Gastrocnemius medialis (tissue), 4 donors: ENCODE results near the gene CHI3L1. TPM values are rescaled to one million over a fixed set of nuclear protein-coding genes. Genes with fewer than 3 reads are reported as not detected.

ENCODE experiments used
- ATAC-seq, 2 donors: fragments of 150-250 bp; one replicate each; pipeline ENCODE4 v1.9.1; 2016
- DNase-seq, 2 donors: peaks; one replicate each; pipeline ENCODE4 v3.0.0-alpha.2; 2019
- H3K27ac ChIP-seq, 4 donors: fragments of 200-600 bp; sonication (generic); 1 replicate in 1 of 4; 2 replicates in 3 of 4; pipeline ENCODE4 v1.5.1; 2016 to 2018; ENCODE audit warnings: mild to moderate bottlenecking in 2 of 4, moderate library complexity in 1 of 4
- H3K27me3 ChIP-seq, 3 donors: fragments of 200-600 bp; sonication (generic) in 2 of 3; 1 replicate in 1 of 3; 2 replicates in 2 of 3; pipeline versions ENCODE4 v1.5.1 to v1.6.0; 2016 to 2019; ENCODE audit warnings: mild to moderate bottlenecking in 1 of 3, moderate library complexity in 1 of 3
- H3K36me3 ChIP-seq, 2 donors: fragments of 200-600 bp; sonication (generic) in 1 of 2; one replicate each; pipeline ENCODE4 v1.5.1; 2017 to 2018
- H3K4me1 ChIP-seq, 2 donors: fragments of 200-600 bp; sonication (generic) in 1 of 2; one replicate each; pipeline ENCODE4 v1.5.1; 2016 to 2017; ENCODE audit warnings: mild to moderate bottlenecking in 2 of 2
- H3K4me3 ChIP-seq, 4 donors: fragments of 200-600 bp; sonication (generic) in 3 of 4; 1 replicate in 1 of 4; 2 replicates in 3 of 4; pipeline ENCODE4 v1.5.1; 2016 to 2019; ENCODE audit warnings: mild to moderate bottlenecking in 2 of 4
- H3K9me3 ChIP-seq, 3 donors: fragments of 200-600 bp; sonication (generic) in 2 of 3; 1 replicate in 1 of 3; 2 replicates in 2 of 3; pipeline ENCODE4 v1.5.1; 2016 to 2019
- POLR2A ChIP-seq, 2 donors: fragments of 450-650 bp; IDR thresholded peaks; one replicate each; pipeline ENCODE4 v1.6.1; 2017; ENCODE audit warnings: antibody characterized with exemption in 2 of 2, mild to moderate bottlenecking in 2 of 2, moderate library complexity in 2 of 2
- in situ Hi-C, 4 donors: fragments of 200-750 bp; cut with MboI; loops; one replicate each; pipeline versions ENCODE4 v1.15.0 to v1.8.0; 2017; ENCODE audit warnings: low sequenced_read_pairs in 4 of 4
- intact Hi-C: fragments of 100-400 bp; cut with DNase I; formaldehyde crosslinking; loops from one replicate; pipeline ENCODE4 v1.15.1; 2023; ENCODE audit warnings: low total_unique reads
- total RNA-seq, 4 donors: library from RNA; depleted of rRNA; stranded (reverse); fragments of >200 nt; gene quantifications; one replicate each; pipeline versions ENCODE4 v1.1.0 to v1.2.3, GENCODE V29; 2016
- TF ChIP-seq, protein P1 (sequence below), 5 experiments: fragments of 450-650 bp in 3 of 5; fragments of 200-600 bp in 2 of 5; sonication (generic) in 2 of 5; IDR thresholded peaks in 4 of 5; conservative IDR thresholded peaks in 1 of 5; 1 replicate in 4 of 5; 2 replicates in 1 of 5; pipeline ENCODE4 v1.5.1; 2016 to 2019; ENCODE audit warnings: antibody characterized with exemption in 5 of 5, mild to moderate bottlenecking in 3 of 5, moderate library complexity in 3 of 5

Gene CHI3L1
- total RNA-seq, 4 donors from 2014 or later: 4.0 to 19.7 (median 9.9) TPM

DNA sequence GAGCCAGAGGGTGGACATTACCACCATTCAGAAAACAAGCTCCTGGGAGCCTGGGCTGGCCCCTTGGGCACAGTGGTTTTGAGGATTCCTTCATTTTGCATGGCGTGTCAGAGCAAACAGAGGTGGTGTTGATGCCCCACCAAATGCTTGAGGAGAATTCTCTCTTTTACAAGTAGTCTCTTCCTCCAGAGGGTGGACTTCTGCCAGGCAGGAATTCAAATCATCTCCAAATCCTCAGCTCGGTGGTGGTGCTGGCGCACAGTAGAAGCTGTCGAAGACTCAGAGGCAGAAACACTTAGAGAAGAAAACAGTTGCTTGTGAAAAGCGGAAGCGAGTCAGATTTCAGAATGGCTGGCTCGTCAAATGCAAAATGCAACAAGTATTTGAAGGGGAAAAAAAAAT is 3.4 kb upstream of the CHI3L1 start:
- in situ Hi-C loops (no loop called here), intact Hi-C loops (no loop called here)
- Histone ChIP-seq H3K27ac (no peak overlapping the region), H3K27me3 (no peaks in the 10 kb centered on the region), H3K36me3 (no peaks in the 10 kb centered on the region), H3K4me1 (peaks cover 8 to 12% of the 10 kb centered on the region in 2 donors), H3K4me3 (no peak overlapping the region), H3K9me3 (no peaks in the 10 kb centered on the region)
- TF ChIP-seq POLR2A (IDR thresholded peaks at IDR 0.05): no peak
- TF ChIP-seq, protein P1, sequence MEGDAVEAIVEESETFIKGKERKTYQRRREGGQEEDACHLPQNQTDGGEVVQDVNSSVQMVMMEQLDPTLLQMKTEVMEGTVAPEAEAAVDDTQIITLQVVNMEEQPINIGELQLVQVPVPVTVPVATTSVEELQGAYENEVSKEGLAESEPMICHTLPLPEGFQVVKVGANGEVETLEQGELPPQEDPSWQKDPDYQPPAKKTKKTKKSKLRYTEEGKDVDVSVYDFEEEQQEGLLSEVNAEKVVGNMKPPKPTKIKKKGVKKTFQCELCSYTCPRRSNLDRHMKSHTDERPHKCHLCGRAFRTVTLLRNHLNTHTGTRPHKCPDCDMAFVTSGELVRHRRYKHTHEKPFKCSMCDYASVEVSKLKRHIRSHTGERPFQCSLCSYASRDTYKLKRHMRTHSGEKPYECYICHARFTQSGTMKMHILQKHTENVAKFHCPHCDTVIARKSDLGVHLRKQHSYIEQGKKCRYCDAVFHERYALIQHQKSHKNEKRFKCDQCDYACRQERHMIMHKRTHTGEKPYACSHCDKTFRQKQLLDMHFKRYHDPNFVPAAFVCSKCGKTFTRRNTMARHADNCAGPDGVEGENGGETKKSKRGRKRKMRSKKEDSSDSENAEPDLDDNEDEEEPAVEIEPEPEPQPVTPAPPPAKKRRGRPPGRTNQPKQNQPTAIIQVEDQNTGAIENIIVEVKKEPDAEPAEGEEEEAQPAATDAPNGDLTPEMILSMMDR (IDR thresholded peaks at IDR 0.05 in 4 of 5, conservative IDR thresholded peaks at IDR 0.05 in 1 of 5): no peak
- DNase-seq (no peak), ATAC-seq (no peak)

DNA sequence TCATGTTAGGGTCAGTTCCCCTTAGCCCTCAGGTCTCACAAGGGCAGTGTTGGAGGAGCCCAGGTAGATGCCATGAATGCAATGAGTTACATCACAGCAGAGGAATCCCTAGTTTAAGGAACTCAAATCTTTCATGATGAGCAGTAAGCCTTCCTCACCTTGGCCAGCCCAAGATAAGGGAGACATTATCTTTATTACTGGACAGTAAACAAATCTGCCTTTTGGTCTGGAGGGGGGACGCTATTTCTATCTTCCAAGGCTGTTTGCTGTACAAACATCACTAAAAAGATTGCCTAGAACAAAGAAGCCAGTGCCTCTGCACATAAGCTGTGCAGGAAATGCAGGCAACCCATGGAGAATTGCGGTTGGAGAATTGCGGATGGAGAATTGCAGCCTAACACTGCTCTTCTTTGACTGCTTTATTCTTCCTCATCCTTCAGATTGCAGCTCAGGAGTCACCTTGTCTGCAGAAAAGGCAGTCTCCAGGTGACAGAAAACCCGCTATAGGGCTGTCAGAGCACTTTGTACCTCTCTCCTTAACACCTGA is 2.3 kb upstream of the CHI3L1 start:
- intact Hi-C loops: no loop called here
- Histone ChIP-seq H3K27ac (no peak overlapping the region), H3K9me3 (no peaks in the 10 kb centered on the region), H3K36me3 (no peaks in the 10 kb centered on the region), H3K4me1 (peaks cover 8 to 12% of the 10 kb centered on the region in 2 donors), H3K27me3 (no peaks in the 10 kb centered on the region), H3K4me3 (no peak overlapping the region)
- in situ Hi-C loops: no loop called here
- no peak for DNase-seq
- TF ChIP-seq, protein P1 (IDR thresholded peaks at IDR 0.05 in 4 of 5, conservative IDR thresholded peaks at IDR 0.05 in 1 of 5): no peak
- no peak for TF ChIP-seq POLR2A (IDR thresholded peaks at IDR 0.05)
- no peak for ATAC-seq

DNA sequence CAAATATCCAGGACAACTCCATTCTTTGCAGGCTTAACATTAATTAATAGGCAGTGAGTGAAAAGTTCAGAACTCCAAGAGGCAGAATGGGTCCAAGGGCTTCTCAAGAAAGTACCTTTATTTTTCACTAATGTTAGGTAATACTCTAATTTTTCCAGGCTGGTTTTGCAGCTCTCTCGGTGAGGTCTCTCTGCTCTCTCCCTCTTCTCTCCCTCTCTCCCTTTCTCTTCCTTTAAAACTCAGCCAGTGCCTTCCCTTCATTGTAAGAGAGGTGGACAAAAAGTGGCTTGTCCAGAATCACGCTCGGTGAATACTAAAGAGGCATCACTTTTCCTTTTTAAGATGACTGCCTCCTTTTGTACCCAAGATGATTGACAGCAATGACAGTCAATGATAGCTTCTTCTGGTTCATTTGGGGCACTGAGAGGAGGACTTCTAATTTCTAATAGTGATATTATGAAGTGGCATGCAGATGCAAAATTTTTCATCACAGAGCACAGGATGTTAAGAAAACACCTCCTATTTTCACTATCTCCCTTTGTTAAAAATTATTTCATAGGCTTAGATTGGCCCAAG is 1.3 kb upstream of the CHI3L1 start:
- Histone ChIP-seq H3K4me3 (no peak overlapping the region), H3K27ac (no peak overlapping the region), H3K36me3 (no peaks in the 10 kb centered on the region), H3K27me3 (no peaks in the 10 kb centered on the region), H3K4me1 (peaks cover 8 to 12% of the 10 kb centered on the region in 2 donors), H3K9me3 (no peaks in the 10 kb centered on the region)
- no peak for ATAC-seq
- no peak for DNase-seq
- in situ Hi-C loops: no loop called here
- intact Hi-C loops: no loop called here
- no peak for TF ChIP-seq POLR2A (IDR thresholded peaks at IDR 0.05)
- TF ChIP-seq, protein P1 (IDR thresholded peaks at IDR 0.05 in 4 of 5, conservative IDR thresholded peaks at IDR 0.05 in 1 of 5): no peak

DNA sequence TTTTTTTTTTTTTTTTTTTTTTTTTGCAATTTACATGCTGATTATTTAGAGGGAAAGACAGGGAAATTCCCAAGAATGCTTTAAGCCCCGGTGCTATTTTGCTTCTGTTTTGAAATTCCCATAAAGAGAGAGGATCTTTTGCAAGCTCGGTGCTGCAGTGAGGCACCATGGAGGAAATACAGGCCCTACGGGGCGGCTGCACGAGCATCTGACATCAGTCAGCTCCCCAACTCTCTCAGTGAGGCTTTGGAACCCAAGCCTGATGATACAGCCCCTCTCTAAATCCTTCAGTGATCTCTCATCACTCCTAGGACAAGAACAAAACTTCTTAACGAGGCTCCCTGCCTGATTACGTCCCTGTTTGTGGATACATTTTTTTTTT is 791 bp upstream of the CHI3L1 start:
- H3K4me3 ChIP-seq: no peak overlapping the region
- intact Hi-C loops (no loop called here), in situ Hi-C loops (no loop called here)
- no peak overlapping the region for H3K27ac ChIP-seq
- H3K36me3 ChIP-seq: no peaks in the 10 kb centered on the region
- H3K4me1 ChIP-seq: peaks cover 8 to 12% of the 10 kb centered on the region in 2 donors
- ATAC-seq (no peak), DNase-seq (no peak)
- H3K27me3 ChIP-seq: no peaks in the 10 kb centered on the region
- TF ChIP-seq, protein P1 (IDR thresholded peaks at IDR 0.05 in 4 of 5, conservative IDR thresholded peaks at IDR 0.05 in 1 of 5): no peak
- TF ChIP-seq POLR2A (IDR thresholded peaks at IDR 0.05): no peak
- H3K9me3 ChIP-seq: no peaks in the 10 kb centered on the region

DNA sequence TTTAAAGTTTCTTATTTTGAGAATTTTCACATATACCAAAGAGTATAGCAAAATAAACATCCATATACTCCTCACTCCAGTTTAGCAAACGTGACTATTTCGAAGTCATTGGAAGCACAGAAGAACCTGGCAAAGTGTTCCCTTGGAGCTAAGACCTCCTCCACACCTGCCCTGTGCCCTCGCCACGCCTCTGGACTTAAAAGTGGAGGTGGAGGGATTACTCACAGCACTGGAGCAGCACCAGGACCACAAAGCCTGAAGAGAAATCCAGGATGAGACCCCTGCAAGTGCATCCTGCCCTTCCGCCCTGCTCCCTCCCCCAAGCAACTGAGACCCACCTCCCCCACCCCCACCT is 436 bp downstream of the CHI3L1 start:
- DNase-seq: no peak
- Histone ChIP-seq H3K4me3 (no peak overlapping the region), H3K4me1 (peaks cover 8 to 12% of the 10 kb centered on the region in 2 donors), H3K36me3 (no peaks in the 10 kb centered on the region), H3K9me3 (no peaks in the 10 kb centered on the region), H3K27me3 (no peaks in the 10 kb centered on the region), H3K27ac (peak overlapping the region in 1 of 4 donors; percentile 22)
- ATAC-seq: no peak
- TF ChIP-seq POLR2A (IDR thresholded peaks at IDR 0.05): no peak
- TF ChIP-seq, protein P1 (IDR thresholded peaks at IDR 0.05 in 4 of 5, conservative IDR thresholded peaks at IDR 0.05 in 1 of 5): no peak
- intact Hi-C loops (no loop called here), in situ Hi-C loops (no loop called here)
